ENCODE results near the gene PRKCE. TPM values are rescaled to one million over a fixed set of nuclear protein-coding genes. Genes with fewer than 3 reads are reported as not detected.

Gene PRKCE
- total RNA-seq, 1 experiment from 2014 or later, result 14.8 TPM

DNA sequence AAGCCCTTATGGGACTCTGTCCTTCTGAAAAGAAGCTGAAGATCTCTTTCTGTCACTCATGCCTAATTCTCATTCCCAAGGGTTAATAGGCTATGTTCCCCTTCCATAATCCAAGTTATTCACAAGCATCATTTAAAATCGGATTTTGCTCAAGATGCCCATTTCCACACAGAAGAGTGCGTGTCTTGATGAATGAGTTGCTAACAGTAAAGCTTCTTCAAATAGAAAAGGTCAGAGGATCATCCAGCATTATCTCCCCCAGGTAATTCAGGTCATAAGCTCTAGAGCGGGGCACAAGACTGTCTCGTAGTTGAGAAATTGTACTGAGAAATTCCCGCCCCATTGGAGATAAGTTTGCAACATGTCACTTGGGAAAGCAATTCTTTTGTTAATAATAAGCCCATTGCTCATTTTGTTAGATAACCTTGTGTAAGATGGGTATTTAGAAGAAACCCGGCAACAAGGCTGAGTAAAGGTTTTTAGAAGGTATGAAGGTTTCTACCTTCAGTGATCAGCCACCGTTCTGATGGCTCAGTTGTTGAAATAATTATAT, 355.1 kb downstream of the PRKCE start:
- Histone ChIP-seq H3K9me2 (ENCODE audit: insufficient read depth) (no peaks in the 10 kb centered on the region), H3K27ac (ENCODE audit: low read depth, low read length) (no peak overlapping the region), H3K79me2 (ENCODE audit: insufficient read depth, low read length) (no peaks in the 10 kb centered on the region), H3K9ac (ENCODE audit: low read length) (no peak overlapping the region), H3K4me3 (replicated peaks in 1 of 2; ENCODE audit: low read depth in 1 of 2, low read length in 2 of 2) (no peak overlapping the region), H4K20me1 (ENCODE audit: insufficient read depth) (no peaks in the 10 kb centered on the region), H3K9me3 (ENCODE audit: control insufficient read depth in 1 of 2, insufficient read depth in 1 of 2, low read depth in 1 of 2, low read length in 2 of 2) (no peaks in the 10 kb centered on the region), H2AFZ (ENCODE audit: low read depth, low read length, poor library complexity, severe bottlenecking) (no peak overlapping the region), H3K27me3 (ENCODE audit: insufficient read depth, low read length) (no peaks in the 10 kb centered on the region), H3K4me2 (ENCODE audit: low read length) (no peak overlapping the region), H3K4me1 (ENCODE audit: control insufficient read depth in 1 of 2, insufficient read depth in 2 of 2, low read length in 2 of 2) (peaks cover 0 to 8% of the 10 kb centered on the region in 2 experiments; a peak in 1 of 4 replicates), H3K36me3 (ENCODE audit: control insufficient read depth in 1 of 2, insufficient read depth in 2 of 2, low read length in 2 of 2) (no peaks in the 10 kb centered on the region)
- RAD21 ChIA-PET (ENCODE audit: low non-redundant PET in 1 of 2, low total read pairs in 2 of 2, uncharacterized antibody in 2 of 2, unreplicated experiment in 2 of 2), result no interaction called here
- intact Hi-C loops (cut with micrococcal nuclease), result no loop called here
- no peak for DNase-seq (ENCODE audit: low read depth, low spot score)
- CTCF ChIA-PET, result no interaction called here
- POLR2A ChIA-PET, result no interaction called here
- ATAC-seq, result no peak
- BruUV-seq (replicated peaks), result no TSS peak
- TF ChIP-seq, protein P1, sequence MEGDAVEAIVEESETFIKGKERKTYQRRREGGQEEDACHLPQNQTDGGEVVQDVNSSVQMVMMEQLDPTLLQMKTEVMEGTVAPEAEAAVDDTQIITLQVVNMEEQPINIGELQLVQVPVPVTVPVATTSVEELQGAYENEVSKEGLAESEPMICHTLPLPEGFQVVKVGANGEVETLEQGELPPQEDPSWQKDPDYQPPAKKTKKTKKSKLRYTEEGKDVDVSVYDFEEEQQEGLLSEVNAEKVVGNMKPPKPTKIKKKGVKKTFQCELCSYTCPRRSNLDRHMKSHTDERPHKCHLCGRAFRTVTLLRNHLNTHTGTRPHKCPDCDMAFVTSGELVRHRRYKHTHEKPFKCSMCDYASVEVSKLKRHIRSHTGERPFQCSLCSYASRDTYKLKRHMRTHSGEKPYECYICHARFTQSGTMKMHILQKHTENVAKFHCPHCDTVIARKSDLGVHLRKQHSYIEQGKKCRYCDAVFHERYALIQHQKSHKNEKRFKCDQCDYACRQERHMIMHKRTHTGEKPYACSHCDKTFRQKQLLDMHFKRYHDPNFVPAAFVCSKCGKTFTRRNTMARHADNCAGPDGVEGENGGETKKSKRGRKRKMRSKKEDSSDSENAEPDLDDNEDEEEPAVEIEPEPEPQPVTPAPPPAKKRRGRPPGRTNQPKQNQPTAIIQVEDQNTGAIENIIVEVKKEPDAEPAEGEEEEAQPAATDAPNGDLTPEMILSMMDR (IDR thresholded peaks at IDR 0.05 in 2 of 3, conservative IDR thresholded peaks at IDR 0.05 in 1 of 3; ENCODE audit: borderline replicate concordance in 1 of 3, insufficient read depth in 1 of 3, low read depth in 2 of 3, low read length in 2 of 3), result no peak
- no peak for TF ChIP-seq YY1 (IDR thresholded peaks at IDR 0.05; ENCODE audit: extremely low read depth, insufficient replicate concordance, low read depth, low read length)
- TF ChIP-seq, protein P2, sequence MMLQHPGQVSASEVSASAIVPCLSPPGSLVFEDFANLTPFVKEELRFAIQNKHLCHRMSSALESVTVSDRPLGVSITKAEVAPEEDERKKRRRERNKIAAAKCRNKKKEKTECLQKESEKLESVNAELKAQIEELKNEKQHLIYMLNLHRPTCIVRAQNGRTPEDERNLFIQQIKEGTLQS (IDR thresholded peaks at IDR 0.05), result no peak
- no peak for TF ChIP-seq CEBPB (IDR thresholded peaks at IDR 0.05; ENCODE audit: low read depth)
- no peak for TF ChIP-seq SP1 (IDR thresholded peaks at IDR 0.05; ENCODE audit: low read depth)
- TF ChIP-seq SIN3A (IDR thresholded peaks at IDR 0.05; ENCODE audit: low read depth), result no peak
- TF ChIP-seq POLR2AphosphoS5 (IDR thresholded peaks at IDR 0.05; ENCODE audit: low read depth, low read length), result no peak
- TF ChIP-seq EZH2phosphoT487 (IDR thresholded peaks at IDR 0.05; ENCODE audit: borderline replicate concordance), result no peak
- no peak for TF ChIP-seq ZNF274 (IDR thresholded peaks at IDR 0.05; ENCODE audit: low read depth, low read length)
- TF ChIP-seq FOSL1 (IDR thresholded peaks at IDR 0.05; ENCODE audit: low read depth), result no peak
- TF ChIP-seq ZFX (IDR thresholded peaks at IDR 0.05), result no peak
- no peak for TF ChIP-seq TCF7L2 (IDR thresholded peaks at IDR 0.05; ENCODE audit: borderline replicate concordance, extremely low read depth, insufficient read depth, insufficient read length)
- no peak for TF ChIP-seq SRF (IDR thresholded peaks at IDR 0.05; ENCODE audit: low read depth)
- TF ChIP-seq, protein P3, sequence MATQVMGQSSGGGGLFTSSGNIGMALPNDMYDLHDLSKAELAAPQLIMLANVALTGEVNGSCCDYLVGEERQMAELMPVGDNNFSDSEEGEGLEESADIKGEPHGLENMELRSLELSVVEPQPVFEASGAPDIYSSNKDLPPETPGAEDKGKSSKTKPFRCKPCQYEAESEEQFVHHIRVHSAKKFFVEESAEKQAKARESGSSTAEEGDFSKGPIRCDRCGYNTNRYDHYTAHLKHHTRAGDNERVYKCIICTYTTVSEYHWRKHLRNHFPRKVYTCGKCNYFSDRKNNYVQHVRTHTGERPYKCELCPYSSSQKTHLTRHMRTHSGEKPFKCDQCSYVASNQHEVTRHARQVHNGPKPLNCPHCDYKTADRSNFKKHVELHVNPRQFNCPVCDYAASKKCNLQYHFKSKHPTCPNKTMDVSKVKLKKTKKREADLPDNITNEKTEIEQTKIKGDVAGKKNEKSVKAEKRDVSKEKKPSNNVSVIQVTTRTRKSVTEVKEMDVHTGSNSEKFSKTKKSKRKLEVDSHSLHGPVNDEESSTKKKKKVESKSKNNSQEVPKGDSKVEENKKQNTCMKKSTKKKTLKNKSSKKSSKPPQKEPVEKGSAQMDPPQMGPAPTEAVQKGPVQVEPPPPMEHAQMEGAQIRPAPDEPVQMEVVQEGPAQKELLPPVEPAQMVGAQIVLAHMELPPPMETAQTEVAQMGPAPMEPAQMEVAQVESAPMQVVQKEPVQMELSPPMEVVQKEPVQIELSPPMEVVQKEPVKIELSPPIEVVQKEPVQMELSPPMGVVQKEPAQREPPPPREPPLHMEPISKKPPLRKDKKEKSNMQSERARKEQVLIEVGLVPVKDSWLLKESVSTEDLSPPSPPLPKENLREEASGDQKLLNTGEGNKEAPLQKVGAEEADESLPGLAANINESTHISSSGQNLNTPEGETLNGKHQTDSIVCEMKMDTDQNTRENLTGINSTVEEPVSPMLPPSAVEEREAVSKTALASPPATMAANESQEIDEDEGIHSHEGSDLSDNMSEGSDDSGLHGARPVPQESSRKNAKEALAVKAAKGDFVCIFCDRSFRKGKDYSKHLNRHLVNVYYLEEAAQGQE (IDR thresholded peaks at IDR 0.05; ENCODE audit: low read depth), result no peak
- no peak for TF ChIP-seq RAD21 (IDR thresholded peaks at IDR 0.05; ENCODE audit: low read depth)
